ENCODE results near the gene PHLDB3. TPM values are rescaled to one million over a fixed set of nuclear protein-coding genes. Genes with fewer than 3 reads are reported as not detected.

Gene PHLDB3
- total RNA-seq, 1 donor from 2014 or later = 6.7 TPM

GRCh38 chr19:43480574-43480973 lies 24.0 kb downstream of the PHLDB3 start:
- Mint-ChIP-seq H3K27ac (ENCODE audit: unreplicated experiment) (no peak overlapping the region), H3K36me3 (ENCODE audit: unreplicated experiment) (no peaks in the 10 kb centered on the region), H3K4me1 (ENCODE audit: unreplicated experiment) (peaks cover 7% of the 10 kb centered on the region), H3K9me3 (ENCODE audit: unreplicated experiment) (no peaks in the 10 kb centered on the region), H3K4me3 (ENCODE audit: unreplicated experiment) (no peak overlapping the region), H3K27me3 (ENCODE audit: unreplicated experiment) (no peaks in the 10 kb centered on the region)
- DNase-seq (ENCODE audit: extremely low spot score, unreplicated experiment) = no peak
- no peak for TF ChIP-seq CTCF (IDR thresholded peaks at IDR 0.05)

- H3K36me3 Mint-ChIP-seq (ENCODE audit: unreplicated experiment) = no peaks in the 10 kb centered on the region
- H3K4me3 Mint-ChIP-seq (ENCODE audit: unreplicated experiment) = no peak overlapping the region
- H3K4me1 Mint-ChIP-seq (ENCODE audit: unreplicated experiment) = peaks cover 11% of the 10 kb centered on the region
- TF ChIP-seq CTCF (IDR thresholded peaks at IDR 0.05) = no peak
- H3K27me3 Mint-ChIP-seq (ENCODE audit: unreplicated experiment) = no peaks in the 10 kb centered on the region
- DNase-seq (ENCODE audit: extremely low spot score, unreplicated experiment) = no peak
- H3K27ac Mint-ChIP-seq (ENCODE audit: unreplicated experiment) = no peak overlapping the region
- no peaks in the 10 kb centered on the region for H3K9me3 Mint-ChIP-seq (ENCODE audit: unreplicated experiment)
These were observed 24.5 kb downstream of the PHLDB3 start for GRCh38 chr19:43479961-43480561.

- DNase-seq (ENCODE audit: extremely low spot score, unreplicated experiment) = no peak
- Mint-ChIP-seq H3K36me3 (ENCODE audit: unreplicated experiment) (no peaks in the 10 kb centered on the region), H3K27me3 (ENCODE audit: unreplicated experiment) (no peaks in the 10 kb centered on the region), H3K4me1 (ENCODE audit: unreplicated experiment) (peaks cover 13% of the 10 kb centered on the region), H3K4me3 (ENCODE audit: unreplicated experiment) (no peak overlapping the region), H3K27ac (ENCODE audit: unreplicated experiment) (no peak overlapping the region), H3K9me3 (ENCODE audit: unreplicated experiment) (no peaks in the 10 kb centered on the region)
- no peak for TF ChIP-seq CTCF (IDR thresholded peaks at IDR 0.05)
These were observed 25.3 kb downstream of the PHLDB3 start for GRCh38 chr19:43479226-43479625.

GRCh38 chr19:43478323-43478722 lies 26.2 kb downstream of the PHLDB3 start:
- no peaks in the 10 kb centered on the region for H3K9me3 Mint-ChIP-seq (ENCODE audit: unreplicated experiment)

GRCh38 chr19:43476606-43477005 lies 27.9 kb downstream of the PHLDB3 start:
- no peaks in the 10 kb centered on the region for H3K27me3 Mint-ChIP-seq (ENCODE audit: unreplicated experiment)
- TF ChIP-seq CTCF (IDR thresholded peaks at IDR 0.05) = no peak
- H3K4me1 Mint-ChIP-seq (ENCODE audit: unreplicated experiment) = peaks cover 13% of the 10 kb centered on the region
- H3K4me3 Mint-ChIP-seq (ENCODE audit: unreplicated experiment) = no peak overlapping the region
- DNase-seq (ENCODE audit: extremely low spot score, unreplicated experiment) = no peak
- H3K9me3 Mint-ChIP-seq (ENCODE audit: unreplicated experiment) = no peaks in the 10 kb centered on the region
- H3K36me3 Mint-ChIP-seq (ENCODE audit: unreplicated experiment) = no peaks in the 10 kb centered on the region
- H3K27ac Mint-ChIP-seq (ENCODE audit: unreplicated experiment) = no peak overlapping the region

More at GRCh38 chr19:43478323-43478722, 26.2 kb downstream of the PHLDB3 start:
- Mint-ChIP-seq H3K36me3 (ENCODE audit: unreplicated experiment) (no peaks in the 10 kb centered on the region), H3K27me3 (ENCODE audit: unreplicated experiment) (no peaks in the 10 kb centered on the region), H3K4me1 (ENCODE audit: unreplicated experiment) (peaks cover 13% of the 10 kb centered on the region), H3K27ac (ENCODE audit: unreplicated experiment) (no peak overlapping the region), H3K4me3 (ENCODE audit: unreplicated experiment) (no peak overlapping the region)
- no peak for DNase-seq (ENCODE audit: extremely low spot score, unreplicated experiment)
- TF ChIP-seq CTCF (IDR thresholded peaks at IDR 0.05) = no peak

Data from osteocyte (in vitro differentiated cells).